HCT116 (cell line): ENCODE results near the gene ZYG11A.

Experiments
- CEBPB ChIP-seq: IDR thresholded peaks from 2 replicates; pipeline ENCODE4 v1.6.1; 2012; ENCODE audit warnings: low read depth
- ELF1 ChIP-seq: IDR thresholded peaks from 2 replicates; pipeline ENCODE4 v1.6.1; 2012; ENCODE audit warnings: low read depth, borderline replicate concordance
- EZH2phosphoT487 ChIP-seq: fragments of 200-600 bp; IDR thresholded peaks from 2 replicates; pipeline ENCODE4 v1.6.1; 2018; ENCODE audit warnings: antibody characterized with exemption, borderline replicate concordance
- POLR2A ChIP-seq: IDR thresholded peaks from 2 replicates; pipeline ENCODE4 v1.7.0; 2011; ENCODE audit warnings: borderline replicate concordance; ENCODE audit not compliant: insufficient read depth, insufficient read length; ENCODE audit errors: extremely low read depth
- POLR2AphosphoS5 ChIP-seq: IDR thresholded peaks from 2 replicates; pipeline ENCODE4 v1.6.1; 2011; ENCODE audit warnings: mild to moderate bottlenecking, low read depth, low read length, moderate library complexity
- SIN3A ChIP-seq: IDR thresholded peaks from 2 replicates; pipeline ENCODE4 v1.6.1; 2012; ENCODE audit warnings: low read depth
- SRF ChIP-seq: IDR thresholded peaks from 2 replicates; pipeline ENCODE4 v1.6.1; 2012; ENCODE audit warnings: low read depth
- TCF7L2 ChIP-seq: IDR thresholded peaks from 2 replicates; pipeline ENCODE4 v1.7.0; 2011; ENCODE audit warnings: borderline replicate concordance, inconsistent platforms; ENCODE audit not compliant: insufficient read depth, insufficient read length; ENCODE audit errors: extremely low read depth
- TF ChIP-seq, protein P1 (sequence below), 3 experiments: fragments of 200-600 bp in 1 of 3; sonication (generic) in 1 of 3; IDR thresholded peaks in 2 of 3; conservative IDR thresholded peaks in 1 of 3; 2 replicates each; pipeline ENCODE4 v1.5.1; 2012 to 2017; ENCODE audit warnings: low read depth in 2 of 3, low read length in 2 of 3, antibody characterized with exemption in 1 of 3, borderline replicate concordance in 1 of 3, control low read depth in 1 of 3, mild to moderate bottlenecking in 1 of 3, mixed read lengths in 1 of 3, mixed run types in 1 of 3, moderate library complexity in 1 of 3; ENCODE audit not compliant: insufficient read depth in 1 of 3
- TF ChIP-seq, protein P2 (sequence below): IDR thresholded peaks from 2 replicates; pipeline ENCODE4 v1.6.1; 2012; ENCODE audit warnings: low read depth
- TF ChIP-seq, protein P3 (sequence below): IDR thresholded peaks from 2 replicates; pipeline ENCODE4 v1.6.1; 2011; ENCODE audit warnings: mild to moderate bottlenecking, low read length, moderate library complexity; ENCODE audit not compliant: insufficient replicate concordance; ENCODE audit errors: extremely low read depth

DNA sequence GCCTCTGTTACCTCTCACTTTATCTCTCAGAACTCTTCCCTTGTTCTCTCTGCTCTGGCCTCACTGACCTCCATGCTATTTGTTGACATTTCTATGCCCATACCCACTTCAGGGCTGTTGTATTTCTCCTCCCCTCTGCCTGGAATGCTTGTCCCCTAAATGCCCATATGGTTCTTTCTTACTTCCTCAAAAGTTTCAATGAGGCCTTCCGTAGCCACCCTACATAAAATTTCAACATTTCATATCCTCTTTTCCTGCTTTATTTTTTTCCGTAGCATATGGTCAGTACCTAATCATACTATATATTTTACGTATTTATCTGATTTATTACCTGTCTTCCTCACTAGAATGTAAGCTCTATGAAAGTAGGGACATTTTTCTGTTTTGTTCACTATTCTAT lies 47.1 kb upstream of the ZYG11A start:
- TF ChIP-seq, protein P1, sequence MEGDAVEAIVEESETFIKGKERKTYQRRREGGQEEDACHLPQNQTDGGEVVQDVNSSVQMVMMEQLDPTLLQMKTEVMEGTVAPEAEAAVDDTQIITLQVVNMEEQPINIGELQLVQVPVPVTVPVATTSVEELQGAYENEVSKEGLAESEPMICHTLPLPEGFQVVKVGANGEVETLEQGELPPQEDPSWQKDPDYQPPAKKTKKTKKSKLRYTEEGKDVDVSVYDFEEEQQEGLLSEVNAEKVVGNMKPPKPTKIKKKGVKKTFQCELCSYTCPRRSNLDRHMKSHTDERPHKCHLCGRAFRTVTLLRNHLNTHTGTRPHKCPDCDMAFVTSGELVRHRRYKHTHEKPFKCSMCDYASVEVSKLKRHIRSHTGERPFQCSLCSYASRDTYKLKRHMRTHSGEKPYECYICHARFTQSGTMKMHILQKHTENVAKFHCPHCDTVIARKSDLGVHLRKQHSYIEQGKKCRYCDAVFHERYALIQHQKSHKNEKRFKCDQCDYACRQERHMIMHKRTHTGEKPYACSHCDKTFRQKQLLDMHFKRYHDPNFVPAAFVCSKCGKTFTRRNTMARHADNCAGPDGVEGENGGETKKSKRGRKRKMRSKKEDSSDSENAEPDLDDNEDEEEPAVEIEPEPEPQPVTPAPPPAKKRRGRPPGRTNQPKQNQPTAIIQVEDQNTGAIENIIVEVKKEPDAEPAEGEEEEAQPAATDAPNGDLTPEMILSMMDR (IDR thresholded peaks at IDR 0.05 in 2 of 3, conservative IDR thresholded peaks at IDR 0.05 in 1 of 3; ENCODE audit: borderline replicate concordance in 1 of 3, insufficient read depth in 1 of 3, low read depth in 2 of 3, low read length in 2 of 3) = no peak
- no peak for TF ChIP-seq EZH2phosphoT487
- TF ChIP-seq, protein P2, sequence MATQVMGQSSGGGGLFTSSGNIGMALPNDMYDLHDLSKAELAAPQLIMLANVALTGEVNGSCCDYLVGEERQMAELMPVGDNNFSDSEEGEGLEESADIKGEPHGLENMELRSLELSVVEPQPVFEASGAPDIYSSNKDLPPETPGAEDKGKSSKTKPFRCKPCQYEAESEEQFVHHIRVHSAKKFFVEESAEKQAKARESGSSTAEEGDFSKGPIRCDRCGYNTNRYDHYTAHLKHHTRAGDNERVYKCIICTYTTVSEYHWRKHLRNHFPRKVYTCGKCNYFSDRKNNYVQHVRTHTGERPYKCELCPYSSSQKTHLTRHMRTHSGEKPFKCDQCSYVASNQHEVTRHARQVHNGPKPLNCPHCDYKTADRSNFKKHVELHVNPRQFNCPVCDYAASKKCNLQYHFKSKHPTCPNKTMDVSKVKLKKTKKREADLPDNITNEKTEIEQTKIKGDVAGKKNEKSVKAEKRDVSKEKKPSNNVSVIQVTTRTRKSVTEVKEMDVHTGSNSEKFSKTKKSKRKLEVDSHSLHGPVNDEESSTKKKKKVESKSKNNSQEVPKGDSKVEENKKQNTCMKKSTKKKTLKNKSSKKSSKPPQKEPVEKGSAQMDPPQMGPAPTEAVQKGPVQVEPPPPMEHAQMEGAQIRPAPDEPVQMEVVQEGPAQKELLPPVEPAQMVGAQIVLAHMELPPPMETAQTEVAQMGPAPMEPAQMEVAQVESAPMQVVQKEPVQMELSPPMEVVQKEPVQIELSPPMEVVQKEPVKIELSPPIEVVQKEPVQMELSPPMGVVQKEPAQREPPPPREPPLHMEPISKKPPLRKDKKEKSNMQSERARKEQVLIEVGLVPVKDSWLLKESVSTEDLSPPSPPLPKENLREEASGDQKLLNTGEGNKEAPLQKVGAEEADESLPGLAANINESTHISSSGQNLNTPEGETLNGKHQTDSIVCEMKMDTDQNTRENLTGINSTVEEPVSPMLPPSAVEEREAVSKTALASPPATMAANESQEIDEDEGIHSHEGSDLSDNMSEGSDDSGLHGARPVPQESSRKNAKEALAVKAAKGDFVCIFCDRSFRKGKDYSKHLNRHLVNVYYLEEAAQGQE = no peak
- no peak for TF ChIP-seq CEBPB
- no peak for TF ChIP-seq POLR2AphosphoS5
- no peak for TF ChIP-seq POLR2A
- no peak for TF ChIP-seq TCF7L2
- no peak for TF ChIP-seq SIN3A
- no peak for TF ChIP-seq ELF1
- TF ChIP-seq, protein P3, sequence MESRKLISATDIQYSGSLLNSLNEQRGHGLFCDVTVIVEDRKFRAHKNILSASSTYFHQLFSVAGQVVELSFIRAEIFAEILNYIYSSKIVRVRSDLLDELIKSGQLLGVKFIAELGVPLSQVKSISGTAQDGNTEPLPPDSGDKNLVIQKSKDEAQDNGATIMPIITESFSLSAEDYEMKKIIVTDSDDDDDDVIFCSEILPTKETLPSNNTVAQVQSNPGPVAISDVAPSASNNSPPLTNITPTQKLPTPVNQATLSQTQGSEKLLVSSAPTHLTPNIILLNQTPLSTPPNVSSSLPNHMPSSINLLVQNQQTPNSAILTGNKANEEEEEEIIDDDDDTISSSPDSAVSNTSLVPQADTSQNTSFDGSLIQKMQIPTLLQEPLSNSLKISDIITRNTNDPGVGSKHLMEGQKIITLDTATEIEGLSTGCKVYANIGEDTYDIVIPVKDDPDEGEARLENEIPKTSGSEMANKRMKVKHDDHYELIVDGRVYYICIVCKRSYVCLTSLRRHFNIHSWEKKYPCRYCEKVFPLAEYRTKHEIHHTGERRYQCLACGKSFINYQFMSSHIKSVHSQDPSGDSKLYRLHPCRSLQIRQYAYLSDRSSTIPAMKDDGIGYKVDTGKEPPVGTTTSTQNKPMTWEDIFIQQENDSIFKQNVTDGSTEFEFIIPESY = no peak
- no peak for TF ChIP-seq SRF
